ENCODE results near the gene MRPS21. TPM values are rescaled to one million over a fixed set of nuclear protein-coding genes. Genes with fewer than 3 reads are reported as not detected.

MRPS21 gene
- total RNA-seq, 1 donor from 2014 or later: 45.9 TPM

- no peak for ATAC-seq
- Histone ChIP-seq H3K9me3 (no peaks in the 10 kb centered on the region), H3K4me3 (no peak within 1 kb of the TSS), H3K36me3 (no peaks in the 10 kb centered on the region), H3K4me1 (peaks cover 17% of the 10 kb centered on the region), H3K27ac (no peak within 1 kb of the TSS), H3K27me3 (ENCODE audit: low read depth) (peaks cover 16% of the 10 kb centered on the region)
- intact Hi-C loops (cut with DNase I): no loop called here
- TF ChIP-seq CTCF (IDR thresholded peaks at IDR 0.05): no peak
- no peak for DNase-seq
These were observed 35.8 kb upstream of the MRPS21 start, which contains the start of gene CA14 for GRCh38 chr1:150257624-150258585. CA14 (plus strand) TSS chr1:150257774; CDS start chr1:150258129, 355 bp downstream.

GRCh38 chr1:150259217-150259616, 34.4 kb upstream of the MRPS21 start:
- DNase-seq (no peak), ATAC-seq (no peak)
- peaks cover 3% of the 10 kb centered on the region for H3K36me3 ChIP-seq
- H3K9me3 ChIP-seq: no peaks in the 10 kb centered on the region
- peaks cover 16% of the 10 kb centered on the region for H3K27me3 ChIP-seq (ENCODE audit: low read depth)
- intact Hi-C loops (cut with DNase I): no loop called here
- peaks cover 17% of the 10 kb centered on the region for H3K4me1 ChIP-seq
- peak overlapping the region; percentile 62 for H3K27ac ChIP-seq
- TF ChIP-seq CTCF (IDR thresholded peaks at IDR 0.05): no peak
- H3K4me3 ChIP-seq: no peak overlapping the region

GRCh38 chr1:150259758-150260669, 33.6 kb upstream of the MRPS21 start:
- Histone ChIP-seq H3K9me3 (no peaks in the 10 kb centered on the region), H3K27me3 (ENCODE audit: low read depth) (peaks cover 16% of the 10 kb centered on the region), H3K4me1 (peaks cover 17% of the 10 kb centered on the region), H3K36me3 (peaks cover 11% of the 10 kb centered on the region), H3K4me3 (peak overlapping the region; percentile 14), H3K27ac (peak overlapping the region; percentile 62)
- ATAC-seq (peak; percentile 85 to 87), DNase-seq (peak; percentile 81)
- intact Hi-C loops (cut with DNase I): no loop called here
- no peak for TF ChIP-seq CTCF (IDR thresholded peaks at IDR 0.05)

GRCh38 chr1:150261367-150261766, 32.3 kb upstream of the MRPS21 start:
- DNase-seq: no peak
- Histone ChIP-seq H3K27me3 (ENCODE audit: low read depth) (peaks cover 16% of the 10 kb centered on the region), H3K27ac (no peak overlapping the region), H3K36me3 (peaks cover 25% of the 10 kb centered on the region), H3K4me3 (no peak overlapping the region), H3K4me1 (peaks cover 8% of the 10 kb centered on the region), H3K9me3 (no peaks in the 10 kb centered on the region)
- intact Hi-C loops (cut with DNase I): no loop called here
- no peak for TF ChIP-seq CTCF (IDR thresholded peaks at IDR 0.05)
- no peak for ATAC-seq

Measured in lower lobe of right lung (tissue), 2 donors.